Spleen (tissue), 7 donors: ENCODE data around the gene MYO18B.

ENCODE experiments used
- CTCF ChIP-seq, 11 experiments: fragments of 200-600 bp in 7 of 11; fragments of 450-650 bp in 4 of 11; sonication (generic) in 4 of 11; IDR thresholded peaks in 8 of 11; conservative IDR thresholded peaks in 3 of 11; 1 replicate in 7 of 11; 2 replicates in 4 of 11; pipeline versions ENCODE4 v1.4.0 to v1.8.0; 2016 to 2021; ENCODE audit warnings: antibody characterized with exemption in 11 of 11, inconsistent platforms in 4 of 11, mild to moderate bottlenecking in 1 of 11
- POLR2A ChIP-seq, 3 donors: fragments of 450-650 bp; IDR thresholded peaks; one replicate each; pipeline ENCODE4 v1.5.1; 2017; ENCODE audit warnings: antibody characterized with exemption in 3 of 3, mild to moderate bottlenecking in 1 of 3
- POLR2AphosphoS5 ChIP-seq, 3 donors: sonication (generic); formaldehyde crosslinking; IDR thresholded peaks; one replicate each; pipeline ENCODE4 v1.5.1; 2017; ENCODE audit warnings: antibody characterized with exemption in 3 of 3
- donor health status: DM: no; HTN: no; CAD: no; lungs with moderate emphysema.
- donor health status: DM: no; HTN: no; CAD: no.
- donor health status: DM: no; HTN: no; CAD: no.

DNA sequence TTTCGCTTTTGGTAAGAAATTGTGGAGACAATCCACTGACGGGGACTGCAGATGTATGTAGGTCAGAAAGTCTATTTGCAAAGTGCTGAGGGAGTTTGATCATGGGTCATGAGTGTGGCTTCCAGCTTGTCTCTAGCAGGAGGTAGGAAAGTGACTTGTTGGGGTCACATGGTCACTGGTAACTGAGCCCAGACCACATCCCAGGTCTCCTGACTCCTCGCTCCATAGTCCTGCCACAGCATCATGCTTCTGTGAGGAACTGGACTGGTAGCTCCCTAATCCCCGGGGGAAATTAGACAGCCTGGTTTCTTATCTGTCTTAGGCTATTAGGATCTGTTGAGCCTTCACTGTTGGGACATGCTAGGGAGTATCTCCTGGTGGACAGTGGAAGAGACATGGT is 142.1 kb downstream of the MYO18B start:
- no peak for TF ChIP-seq CTCF (IDR thresholded peaks at IDR 0.05 in 8 of 11, conservative IDR thresholded peaks at IDR 0.05 in 3 of 11)
- no peak for TF ChIP-seq POLR2AphosphoS5 (IDR thresholded peaks at IDR 0.05)
- no peak for TF ChIP-seq POLR2A (IDR thresholded peaks at IDR 0.05)
